ENCODE measurements around the gene ADH6. TPM values are rescaled to one million over a fixed set of nuclear protein-coding genes. Genes with fewer than 3 reads are reported as not detected.

ADH6 gene
- total RNA-seq, 2 donors from 2014 or later, result 17.6 to 24.5 TPM

DNA sequence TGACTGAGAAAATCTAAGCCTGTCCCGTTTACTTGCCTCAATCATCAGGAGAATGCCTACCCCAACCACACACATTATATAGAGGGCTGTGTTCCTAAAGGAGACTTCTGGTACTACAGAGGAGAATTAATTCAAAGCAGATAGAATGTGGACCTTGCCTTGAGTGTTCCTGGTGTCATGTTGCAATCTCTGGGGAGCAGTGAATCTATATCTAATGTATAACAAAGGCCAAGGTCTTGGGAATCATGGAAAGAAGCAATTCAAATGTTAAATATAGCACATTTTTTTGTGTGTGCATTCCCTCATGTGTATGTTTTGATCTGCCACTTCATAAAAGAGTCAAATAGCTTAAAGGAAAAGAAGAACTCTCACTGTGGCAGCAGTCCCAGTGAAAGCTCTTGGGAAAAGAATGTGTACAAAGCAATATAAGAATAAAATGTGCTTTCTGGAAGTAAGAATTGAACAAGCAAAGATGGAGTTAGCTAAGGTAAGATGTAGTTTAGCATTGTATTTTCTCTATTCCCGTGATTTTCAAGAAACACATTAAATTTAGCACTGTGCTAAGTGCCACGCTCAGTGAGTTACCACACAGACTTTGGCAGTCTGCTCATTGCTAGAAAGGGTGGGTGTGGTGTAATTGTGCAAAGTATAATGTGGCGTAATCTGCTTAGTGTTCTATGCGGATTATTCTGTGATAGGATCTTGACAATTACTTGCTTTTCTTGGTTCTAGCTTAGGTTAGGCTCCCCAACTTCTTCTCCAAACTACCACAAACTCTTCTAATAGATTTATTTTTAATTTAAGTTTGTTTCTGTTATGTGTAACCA, 13.7 kb downstream of the ADH6 start:
- intact Hi-C loops (cut with DNase I), result loop anchor here (10.0 kb wide), 1 partner anchor 259 kb away; no protein-coding TSS in a partner anchor
- Histone ChIP-seq H3K4me1 (peaks cover 5% of the 10 kb centered on the region), H3K9me3 (no peaks in the 10 kb centered on the region), H3K4me3 (no peak overlapping the region), H3K27me3 (no peaks in the 10 kb centered on the region), H3K9ac (ENCODE audit: low read depth in 2 of 2, low read length in 2 of 2) (peak overlapping the region in 1 of 2 donors; percentile 23), H3K36me3 (no peaks in the 10 kb centered on the region), H3K27ac (peak overlapping the region; percentile 1)
- TF ChIP-seq, protein P1, sequence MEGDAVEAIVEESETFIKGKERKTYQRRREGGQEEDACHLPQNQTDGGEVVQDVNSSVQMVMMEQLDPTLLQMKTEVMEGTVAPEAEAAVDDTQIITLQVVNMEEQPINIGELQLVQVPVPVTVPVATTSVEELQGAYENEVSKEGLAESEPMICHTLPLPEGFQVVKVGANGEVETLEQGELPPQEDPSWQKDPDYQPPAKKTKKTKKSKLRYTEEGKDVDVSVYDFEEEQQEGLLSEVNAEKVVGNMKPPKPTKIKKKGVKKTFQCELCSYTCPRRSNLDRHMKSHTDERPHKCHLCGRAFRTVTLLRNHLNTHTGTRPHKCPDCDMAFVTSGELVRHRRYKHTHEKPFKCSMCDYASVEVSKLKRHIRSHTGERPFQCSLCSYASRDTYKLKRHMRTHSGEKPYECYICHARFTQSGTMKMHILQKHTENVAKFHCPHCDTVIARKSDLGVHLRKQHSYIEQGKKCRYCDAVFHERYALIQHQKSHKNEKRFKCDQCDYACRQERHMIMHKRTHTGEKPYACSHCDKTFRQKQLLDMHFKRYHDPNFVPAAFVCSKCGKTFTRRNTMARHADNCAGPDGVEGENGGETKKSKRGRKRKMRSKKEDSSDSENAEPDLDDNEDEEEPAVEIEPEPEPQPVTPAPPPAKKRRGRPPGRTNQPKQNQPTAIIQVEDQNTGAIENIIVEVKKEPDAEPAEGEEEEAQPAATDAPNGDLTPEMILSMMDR (IDR thresholded peaks at IDR 0.05), result no peak
- peak; percentile 39 for DNase-seq

DNA sequence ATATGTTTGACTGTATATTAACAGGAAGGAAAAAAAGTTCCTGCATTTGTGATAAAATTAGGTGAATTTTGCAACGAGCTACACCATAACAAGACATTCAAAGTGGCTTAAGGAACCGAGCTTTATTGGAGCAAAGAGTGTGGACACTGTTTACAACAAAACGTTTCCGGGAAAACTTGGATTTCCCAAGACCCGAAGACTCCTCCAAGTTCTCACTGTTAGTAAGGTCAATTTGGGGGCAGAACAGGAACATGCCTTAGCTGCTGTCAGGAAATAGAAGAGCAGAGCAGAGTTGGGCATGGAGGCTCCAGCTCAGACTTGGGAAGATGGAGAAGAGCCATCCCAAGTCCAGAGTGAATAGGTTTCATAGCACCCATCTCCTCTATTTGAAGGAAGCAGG, 16.5 kb downstream of the ADH6 start:
- TF ChIP-seq, protein P1 (IDR thresholded peaks at IDR 0.05), result no peak
- no peak for DNase-seq
- H3K4me3 ChIP-seq, result no peak overlapping the region
- no peaks in the 10 kb centered on the region for H3K36me3 ChIP-seq
- peaks cover 5% of the 10 kb centered on the region for H3K4me1 ChIP-seq
- H3K27me3 ChIP-seq, result no peaks in the 10 kb centered on the region
- no peaks in the 10 kb centered on the region for H3K9me3 ChIP-seq
- no peak overlapping the region for H3K9ac ChIP-seq (ENCODE audit: low read depth in 2 of 2, low read length in 2 of 2)
- no peak overlapping the region for H3K27ac ChIP-seq
- intact Hi-C loops (cut with DNase I), result loop anchor here (5.0 to 10.0 kb wide), 2 partner anchors 205 to 262 kb away; no protein-coding TSS in a partner anchor

- H3K9ac ChIP-seq (ENCODE audit: low read depth in 2 of 2, low read length in 2 of 2), result no peak overlapping the region
- intact Hi-C loops (cut with DNase I), result loop anchor here (5.0 to 10.0 kb wide), 2 partner anchors 205 to 263 kb away; no protein-coding TSS in a partner anchor
- TF ChIP-seq, protein P1 (IDR thresholded peaks at IDR 0.05), result no peak
- H3K36me3 ChIP-seq, result no peaks in the 10 kb centered on the region
- H3K27me3 ChIP-seq, result no peaks in the 10 kb centered on the region
- no peaks in the 10 kb centered on the region for H3K9me3 ChIP-seq
- H3K4me3 ChIP-seq, result no peak overlapping the region
- no peak for DNase-seq
- H3K27ac ChIP-seq, result no peak overlapping the region
- H3K4me1 ChIP-seq, result peaks cover 5% of the 10 kb centered on the region
Measured at GRCh38 chr4:99202094-99202493, 17.0 kb downstream of the ADH6 start.

DNA sequence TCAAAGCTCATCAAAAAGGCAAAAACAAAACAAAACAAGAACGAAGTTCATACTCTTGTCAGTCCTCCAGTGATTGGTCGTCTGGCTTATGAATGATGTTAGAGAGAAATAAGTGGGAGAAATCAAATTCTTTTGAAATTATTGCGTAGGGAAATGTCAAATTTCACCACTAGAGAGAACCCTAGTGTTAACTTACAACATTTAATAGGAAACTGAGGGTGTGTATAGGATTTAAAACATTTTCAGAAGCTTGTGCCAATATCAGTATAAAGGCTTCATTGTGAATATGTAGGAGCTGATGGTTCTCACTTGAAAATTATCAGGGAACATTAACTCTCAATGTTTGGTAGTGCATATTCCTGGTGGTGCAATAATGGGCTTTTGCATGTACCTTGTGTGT, 17.4 kb downstream of the ADH6 start:
- Histone ChIP-seq H3K27me3 (no peaks in the 10 kb centered on the region), H3K36me3 (no peaks in the 10 kb centered on the region), H3K4me3 (no peak overlapping the region), H3K9me3 (no peaks in the 10 kb centered on the region), H3K4me1 (peaks cover 5% of the 10 kb centered on the region), H3K27ac (no peak overlapping the region), H3K9ac (ENCODE audit: low read depth in 2 of 2, low read length in 2 of 2) (no peak overlapping the region)
- intact Hi-C loops (cut with DNase I), result loop anchor here (5.0 to 10.0 kb wide), 2 partner anchors 206 to 263 kb away; no protein-coding TSS in a partner anchor
- no peak for DNase-seq
- TF ChIP-seq, protein P1 (IDR thresholded peaks at IDR 0.05), result no peak

DNA sequence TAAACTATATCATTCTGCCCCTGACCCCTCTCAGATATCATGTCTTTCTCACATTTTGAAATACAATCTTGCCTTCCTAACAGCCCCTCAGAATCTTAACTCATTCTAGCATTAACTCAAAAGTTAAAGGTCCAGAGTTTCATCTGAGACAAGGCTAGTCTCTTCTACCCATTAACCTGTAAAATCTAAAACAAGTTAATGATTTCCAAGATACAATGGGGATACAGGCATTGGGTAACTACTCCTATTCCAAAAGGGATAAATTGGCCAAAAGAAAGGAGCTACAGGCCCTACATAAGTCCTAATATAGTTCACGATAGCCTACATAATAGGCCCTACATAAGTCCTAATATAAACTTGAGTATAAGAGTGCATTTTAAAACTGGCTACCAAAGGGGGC, 18.9 kb downstream of the ADH6 start:
- peaks cover 4% of the 10 kb centered on the region for H3K4me1 ChIP-seq
- H3K27ac ChIP-seq, result no peak overlapping the region
- TF ChIP-seq, protein P1 (IDR thresholded peaks at IDR 0.05), result no peak
- H3K9me3 ChIP-seq, result no peaks in the 10 kb centered on the region
- intact Hi-C loops (cut with DNase I), result loop anchor here (5.0 to 10.0 kb wide), 2 partner anchors 207 to 265 kb away; no protein-coding TSS in a partner anchor
- no peaks in the 10 kb centered on the region for H3K36me3 ChIP-seq
- H3K27me3 ChIP-seq, result no peaks in the 10 kb centered on the region
- DNase-seq, result no peak
- no peak overlapping the region for H3K4me3 ChIP-seq
- H3K9ac ChIP-seq (ENCODE audit: low read depth in 2 of 2, low read length in 2 of 2), result no peak overlapping the region
